Chondrocyte (in vitro differentiated cells): Measurements from ENCODE around the gene LAMC3. TPM values are rescaled to one million over a fixed set of nuclear protein-coding genes. Genes with fewer than 3 reads are reported as not detected.

Source experiments
- DNase-seq: peaks from one replicate; pipeline ENCODE4 v3.0.0; 2021; ENCODE audit warnings: mixed read lengths, low spot score
- H3K27ac Mint-ChIP-seq: one replicate; pipeline ENCODE4 v1.8.0; 2021; ENCODE audit warnings: mild to moderate bottlenecking, moderate library complexity, mixed read lengths; ENCODE audit not compliant: unreplicated experiment
- H3K27me3 Mint-ChIP-seq: 2 replicates; pipeline ENCODE4 v1.8.0; 2021; ENCODE audit warnings: low read depth, mixed read lengths
- H3K36me3 Mint-ChIP-seq: 2 replicates; pipeline ENCODE4 v1.8.0; 2021; ENCODE audit warnings: low read depth, mixed read lengths
- H3K4me1 Mint-ChIP-seq: 2 replicates; pipeline ENCODE4 v1.8.0; 2021; ENCODE audit warnings: low read depth, mild to moderate bottlenecking, mixed read lengths
- H3K4me3 Mint-ChIP-seq: one replicate; pipeline ENCODE4 v1.8.0; 2021; ENCODE audit warnings: mild to moderate bottlenecking, moderate library complexity, mixed read lengths; ENCODE audit not compliant: unreplicated experiment
- H3K9me3 Mint-ChIP-seq: 2 replicates; pipeline ENCODE4 v1.8.0; 2021; ENCODE audit warnings: low read depth, mixed read lengths
- total RNA-seq: library from RNA; stranded (reverse); gene quantifications from 3 replicates; pipeline ENCODE4 v1.2.1, GENCODE V29; 2021
- TF ChIP-seq, protein P1 (sequence below): fragments of 200-600 bp; sonication (generic); IDR thresholded peaks from 2 replicates; pipeline ENCODE4 v1.5.0; 2021; ENCODE audit warnings: antibody characterized with exemption, mild to moderate bottlenecking, moderate library complexity

Gene LAMC3
- total RNA-seq, 1 donor from 2014 or later, result 1.2 TPM

DNA sequence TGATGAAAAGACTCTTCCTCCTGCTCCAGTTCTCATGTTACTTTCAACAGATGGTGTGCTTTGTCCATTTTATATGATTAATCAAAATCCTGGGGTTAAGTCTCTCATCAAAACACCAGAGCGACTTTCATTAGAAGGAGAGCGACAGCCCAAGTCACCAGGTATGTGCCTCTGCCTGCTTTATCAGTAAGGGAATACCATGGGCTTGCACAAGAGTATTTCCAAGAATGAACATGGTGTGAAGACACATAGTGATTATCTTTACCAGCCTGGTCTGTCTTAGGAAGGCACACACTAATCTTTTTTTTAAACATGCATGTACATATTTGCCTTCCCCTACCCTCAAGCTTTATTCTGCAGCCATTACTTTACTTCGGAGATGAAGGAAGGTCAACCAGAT lies 131.6 kb downstream of the LAMC3 start:
- Mint-ChIP-seq H3K36me3 (peaks cover 51% of the 10 kb centered on the region), H3K27ac (no peak overlapping the region)
- no peak for DNase-seq

DNA sequence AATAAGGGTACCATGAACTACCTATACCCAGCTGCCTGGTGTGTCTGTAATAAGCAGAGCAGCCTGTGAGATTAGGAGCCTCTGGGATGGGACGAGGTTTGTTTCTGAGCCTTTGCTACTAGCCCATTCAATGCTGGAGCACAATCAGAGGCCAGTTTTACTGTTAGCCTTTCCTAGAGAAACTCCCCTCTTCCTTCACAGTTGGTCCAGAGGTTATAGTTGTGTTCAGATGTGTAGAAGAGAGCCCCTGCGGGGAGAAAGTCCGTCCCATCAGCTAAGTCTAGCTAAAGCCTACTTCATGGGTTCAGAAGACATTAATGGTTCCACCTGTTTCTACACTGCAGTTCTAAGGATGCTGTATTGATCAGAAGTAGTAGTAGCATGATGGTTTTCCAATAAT lies 133.2 kb downstream of the LAMC3 start:
- Mint-ChIP-seq H3K27me3 (no peaks in the 10 kb centered on the region), H3K4me3 (no peak overlapping the region), H3K9me3 (no peaks in the 10 kb centered on the region), H3K27ac (no peak overlapping the region), H3K36me3 (peaks cover 54% of the 10 kb centered on the region), H3K4me1 (no peaks in the 10 kb centered on the region)
- TF ChIP-seq, protein P1, sequence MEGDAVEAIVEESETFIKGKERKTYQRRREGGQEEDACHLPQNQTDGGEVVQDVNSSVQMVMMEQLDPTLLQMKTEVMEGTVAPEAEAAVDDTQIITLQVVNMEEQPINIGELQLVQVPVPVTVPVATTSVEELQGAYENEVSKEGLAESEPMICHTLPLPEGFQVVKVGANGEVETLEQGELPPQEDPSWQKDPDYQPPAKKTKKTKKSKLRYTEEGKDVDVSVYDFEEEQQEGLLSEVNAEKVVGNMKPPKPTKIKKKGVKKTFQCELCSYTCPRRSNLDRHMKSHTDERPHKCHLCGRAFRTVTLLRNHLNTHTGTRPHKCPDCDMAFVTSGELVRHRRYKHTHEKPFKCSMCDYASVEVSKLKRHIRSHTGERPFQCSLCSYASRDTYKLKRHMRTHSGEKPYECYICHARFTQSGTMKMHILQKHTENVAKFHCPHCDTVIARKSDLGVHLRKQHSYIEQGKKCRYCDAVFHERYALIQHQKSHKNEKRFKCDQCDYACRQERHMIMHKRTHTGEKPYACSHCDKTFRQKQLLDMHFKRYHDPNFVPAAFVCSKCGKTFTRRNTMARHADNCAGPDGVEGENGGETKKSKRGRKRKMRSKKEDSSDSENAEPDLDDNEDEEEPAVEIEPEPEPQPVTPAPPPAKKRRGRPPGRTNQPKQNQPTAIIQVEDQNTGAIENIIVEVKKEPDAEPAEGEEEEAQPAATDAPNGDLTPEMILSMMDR, result no peak
- DNase-seq, result no peak

More for the DNA sequence above, 131.6 kb downstream of the LAMC3 start:
- Mint-ChIP-seq H3K4me1 (no peaks in the 10 kb centered on the region), H3K9me3 (no peaks in the 10 kb centered on the region), H3K4me3 (no peak overlapping the region), H3K27me3 (no peaks in the 10 kb centered on the region)
- TF ChIP-seq, protein P1, result no peak

Other genes with a start within 250 kb of the LAMC3 start
- 73.6 to 93.7 TPM (median 91.5 TPM) in 3 replicates for gene ABL1, start 173.9 kb upstream of the LAMC3 start, total RNA-seq
- gene QRFP, start 112.4 kb upstream of the LAMC3 start, total RNA-seq, result not detected in 3 replicates
- 6.8 to 81.5 TPM (median 8.3 TPM) in 3 replicates for gene FIBCD1, start 69.9 kb upstream of the LAMC3 start, total RNA-seq
- gene AIF1L, start 87.4 kb downstream of the LAMC3 start, total RNA-seq, result 4.1 to 33.1 TPM (median 30.1 TPM) in 3 replicates
- 32.6 to 48.3 TPM (median 36.0 TPM) in 3 replicates for gene NUP214, start 116.4 kb downstream of the LAMC3 start, total RNA-seq